Activated CD8-positive, alpha-beta memory T cell treated with anti-CD3 and anti-CD28 coated beads, Interleukin-2, amount 50 U/mL, for 1 hour (primary cell): ENCODE data around the gene PRIMPOL.
A peak's percentile ranks its signal among the peaks of the same experiment; 100 is the strongest.
"Not testable (repeated sequence)": the region's sequence is repeated elsewhere in the genome, so short reads cannot be mapped to it uniquely, and the experiment has no call there.

ENCODE experiments used
- DNase-seq: peaks from one replicate; pipeline ENCODE4 v3.0.0-alpha.2; 2020; ENCODE audit errors: extremely low read depth

PRIMPOL gene

GRCh38 chr4:184706453-184706852 lies 56.9 kb downstream of the PRIMPOL start:
- no peak for DNase-seq

- DNase-seq, result no peak
Observed at GRCh38 chr4:184712322-184712721, 62.8 kb downstream of the PRIMPOL start.

- no peak for DNase-seq
Observed at GRCh38 chr4:184713887-184714286, 64.3 kb downstream of the PRIMPOL start.

- DNase-seq, result no peak
Observed at GRCh38 chr4:184715526-184715925, 66.0 kb downstream of the PRIMPOL start.

GRCh38 chr4:184719407-184719806 lies 69.9 kb downstream of the PRIMPOL start:
- no peak for DNase-seq

GRCh38 chr4:184721254-184721653 lies 71.7 kb downstream of the PRIMPOL start:
- no peak for DNase-seq

- DNase-seq, result no peak
Observed at GRCh38 chr4:184722798-184723197, 73.3 kb downstream of the PRIMPOL start.

GRCh38 chr4:184727430-184727829 lies 77.9 kb downstream of the PRIMPOL start:
- no peak for DNase-seq

- no peak for DNase-seq
Observed at GRCh38 chr4:184728858-184729257, 79.3 kb downstream of the PRIMPOL start.

- no peak for DNase-seq
Observed at GRCh38 chr4:184729946-184730345, 80.4 kb downstream of the PRIMPOL start.

GRCh38 chr4:184731056-184731455 lies 81.5 kb downstream of the PRIMPOL start:
- DNase-seq, result no peak

GRCh38 chr4:184732126-184732525 lies 82.6 kb downstream of the PRIMPOL start:
- no peak for DNase-seq

- DNase-seq, result peak; percentile 78
Observed at GRCh38 chr4:184733654-184734524, 84.4 kb downstream of the PRIMPOL start, which contains the start of gene CENPU. CENPU (minus strand) TSS chr4:184734096; CDS start chr4:184734062, 34 bp downstream.

GRCh38 chr4:184734758-184735157 lies 85.2 kb downstream of the PRIMPOL start:
- no peak for DNase-seq

- not testable (repeated sequence) for DNase-seq
Observed at GRCh38 chr4:184739575-184739974, 90.0 kb downstream of the PRIMPOL start.

- DNase-seq, result no peak
Observed at GRCh38 chr4:184740980-184741391, 91.4 kb downstream of the PRIMPOL start.

GRCh38 chr4:184741651-184742050 lies 92.1 kb downstream of the PRIMPOL start:
- not testable (repeated sequence) for DNase-seq

GRCh38 chr4:184743650-184744049 lies 94.1 kb downstream of the PRIMPOL start:
- DNase-seq, result no peak

- no peak for DNase-seq
Observed at GRCh38 chr4:184744236-184744635, 94.7 kb downstream of the PRIMPOL start.
